ENCODE results near the gene SPEF2.

SPEF2 gene

GRCh38 chr5:35861718-35862117 is 244.1 kb downstream of the SPEF2 start:
- peaks cover 5% of the 10 kb centered on the region for H3K9me3 Mint-ChIP-seq
- no peaks in the 10 kb centered on the region for H3K36me3 Mint-ChIP-seq (ENCODE audit: low read depth)
- no peak overlapping the region for H3K27ac Mint-ChIP-seq
- H3K4me1 Mint-ChIP-seq, result peaks cover 9% of the 10 kb centered on the region
- TF ChIP-seq CTCF (IDR thresholded peaks at IDR 0.05; ENCODE audit: unreplicated experiment in 3 of 3), result no peak
- no peak overlapping the region for H3K4me3 Mint-ChIP-seq
- no peaks in the 10 kb centered on the region for H3K27me3 Mint-ChIP-seq (ENCODE audit: low read depth)

- Mint-ChIP-seq H3K27me3 (ENCODE audit: low read depth) (no peaks in the 10 kb centered on the region), H3K27ac (no peak overlapping the region), H3K9me3 (peaks cover 5% of the 10 kb centered on the region), H3K4me3 (no peak overlapping the region), H3K4me1 (peaks cover 9% of the 10 kb centered on the region), H3K36me3 (ENCODE audit: low read depth) (no peaks in the 10 kb centered on the region)
- TF ChIP-seq CTCF (IDR thresholded peaks at IDR 0.05; ENCODE audit: unreplicated experiment in 3 of 3), result no peak
These were observed 244.5 kb downstream of the SPEF2 start for GRCh38 chr5:35862126-35862525.

GRCh38 chr5:35863159-35863558 is 245.5 kb downstream of the SPEF2 start:
- no peaks in the 10 kb centered on the region for H3K27me3 Mint-ChIP-seq (ENCODE audit: low read depth)
- no peaks in the 10 kb centered on the region for H3K36me3 Mint-ChIP-seq (ENCODE audit: low read depth)
- H3K4me3 Mint-ChIP-seq, result no peak overlapping the region
- peaks cover 5% of the 10 kb centered on the region for H3K9me3 Mint-ChIP-seq
- no peak for TF ChIP-seq CTCF (IDR thresholded peaks at IDR 0.05; ENCODE audit: unreplicated experiment in 3 of 3)
- H3K27ac Mint-ChIP-seq, result no peak overlapping the region
- peaks cover 5% of the 10 kb centered on the region for H3K4me1 Mint-ChIP-seq
